A549 treated with RU486 at 1 μM for 4 hours (cell line): Measurements from ENCODE around the gene GGNBP2. TPM values are rescaled to one million over a fixed set of nuclear protein-coding genes. Genes with fewer than 3 reads are reported as not detected.

Experiments
- total RNA-seq: library from RNA; stranded (reverse); fragments of 200-300 nt; extraction: Qiagen RNA extraction; gene quantifications from 5 replicates; pipeline ENCODE4 v1.2.3, GENCODE V29; 2022; ENCODE audit warnings: low read depth

GGNBP2 gene, protein sequence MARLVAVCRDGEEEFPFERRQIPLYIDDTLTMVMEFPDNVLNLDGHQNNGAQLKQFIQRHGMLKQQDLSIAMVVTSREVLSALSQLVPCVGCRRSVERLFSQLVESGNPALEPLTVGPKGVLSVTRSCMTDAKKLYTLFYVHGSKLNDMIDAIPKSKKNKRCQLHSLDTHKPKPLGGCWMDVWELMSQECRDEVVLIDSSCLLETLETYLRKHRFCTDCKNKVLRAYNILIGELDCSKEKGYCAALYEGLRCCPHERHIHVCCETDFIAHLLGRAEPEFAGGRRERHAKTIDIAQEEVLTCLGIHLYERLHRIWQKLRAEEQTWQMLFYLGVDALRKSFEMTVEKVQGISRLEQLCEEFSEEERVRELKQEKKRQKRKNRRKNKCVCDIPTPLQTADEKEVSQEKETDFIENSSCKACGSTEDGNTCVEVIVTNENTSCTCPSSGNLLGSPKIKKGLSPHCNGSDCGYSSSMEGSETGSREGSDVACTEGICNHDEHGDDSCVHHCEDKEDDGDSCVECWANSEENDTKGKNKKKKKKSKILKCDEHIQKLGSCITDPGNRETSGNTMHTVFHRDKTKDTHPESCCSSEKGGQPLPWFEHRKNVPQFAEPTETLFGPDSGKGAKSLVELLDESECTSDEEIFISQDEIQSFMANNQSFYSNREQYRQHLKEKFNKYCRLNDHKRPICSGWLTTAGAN
- total RNA-seq: 45.3 to 64.0 TPM (median 57.8 TPM) in 5 replicates

DNA sequence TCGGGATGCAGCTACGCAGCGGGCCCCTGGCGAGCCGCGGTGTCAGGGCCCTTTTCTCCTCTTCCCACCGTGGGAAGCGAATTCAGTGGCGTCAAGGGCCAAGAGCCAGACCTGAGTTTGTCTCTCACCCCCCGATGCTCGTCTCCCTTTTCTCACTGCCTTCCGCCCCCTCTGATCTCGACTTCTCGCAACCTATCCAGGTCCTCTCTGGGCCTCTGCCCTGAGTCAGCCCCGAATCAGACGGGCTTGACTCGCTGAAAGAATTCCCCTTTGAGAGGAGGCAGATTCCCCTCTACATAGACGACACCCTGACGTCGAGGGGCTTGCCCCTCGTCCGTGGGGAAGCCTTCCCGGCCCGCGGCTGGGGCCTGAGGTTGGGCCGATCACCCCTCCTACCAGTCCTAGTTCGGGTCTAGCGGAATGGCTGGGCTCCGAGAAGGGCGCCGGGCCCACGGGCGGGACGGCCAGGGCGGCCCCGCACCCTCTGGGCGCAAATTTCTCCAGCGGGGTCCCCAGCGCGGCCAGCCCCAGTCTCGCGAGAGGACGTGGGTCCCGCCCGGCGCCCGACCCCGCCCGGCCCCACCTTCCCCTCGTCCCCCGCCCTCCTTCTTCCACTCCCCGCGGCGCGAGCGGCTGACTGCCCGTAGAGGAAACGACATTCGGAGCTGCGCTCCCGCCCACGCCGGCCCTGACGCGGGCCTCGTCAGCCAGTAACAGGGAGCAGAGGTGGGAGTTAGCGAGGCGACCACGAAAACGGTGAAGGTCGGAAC, at the start of gene GGNBP2:
TSS of gene GGNBP2 (plus strand) at position 613 of the 770 bp plus-strand sequence. CDS start 806 bp downstream, outside the sequence.

DNA sequence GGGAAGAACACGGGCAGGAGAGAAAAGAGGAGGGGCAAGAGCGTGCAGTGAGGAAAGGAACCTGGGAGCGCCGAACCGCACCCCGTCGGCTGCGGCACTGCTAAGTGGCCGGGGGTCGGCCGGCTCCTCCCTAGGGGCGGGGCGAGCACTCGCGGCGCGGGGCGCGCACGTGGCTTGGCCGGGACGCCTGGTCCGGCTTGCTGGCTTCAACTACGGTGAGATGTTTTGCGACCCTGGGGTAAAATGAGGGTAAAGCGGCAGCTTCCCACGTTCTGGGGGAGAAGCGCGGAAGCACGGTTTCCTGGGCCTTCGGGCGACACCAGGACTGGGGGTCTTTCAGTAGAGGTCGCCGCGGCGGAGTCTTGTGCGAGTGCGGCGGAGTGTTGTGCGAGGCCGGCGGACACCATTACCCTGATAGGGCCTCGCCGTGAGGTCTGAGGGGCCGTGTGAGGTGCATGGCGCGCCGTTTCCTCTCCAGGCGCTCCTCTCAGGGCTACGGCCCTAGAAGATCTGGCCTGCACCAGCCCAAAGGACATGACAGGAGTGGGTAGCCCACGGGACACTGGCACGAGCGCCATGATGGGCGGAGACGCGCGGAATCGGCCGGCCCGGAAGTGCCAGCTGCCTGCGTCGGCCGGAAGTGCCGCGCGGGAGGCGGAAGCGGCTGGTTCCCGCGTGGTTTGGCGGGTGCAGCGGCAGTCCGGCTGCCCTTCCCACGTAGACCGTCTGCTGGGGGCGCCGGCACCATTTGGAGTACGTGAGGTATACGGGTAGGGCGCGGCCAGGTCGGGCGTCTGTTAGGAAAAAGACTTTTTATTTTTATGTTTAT, 9.7 kb upstream of the GGNBP2 start, which contains the start of the genes MYO19 and PIGW:
TSS of gene MYO19 (minus strand) at position 29 of the 829 bp plus-strand sequence. CDS start 2,330 bp downstream, outside the sequence.
TSS of gene PIGW (plus strand) at position 148 of the 829 bp plus-strand sequence. CDS start 2,115 bp downstream, outside the sequence.

DNA sequence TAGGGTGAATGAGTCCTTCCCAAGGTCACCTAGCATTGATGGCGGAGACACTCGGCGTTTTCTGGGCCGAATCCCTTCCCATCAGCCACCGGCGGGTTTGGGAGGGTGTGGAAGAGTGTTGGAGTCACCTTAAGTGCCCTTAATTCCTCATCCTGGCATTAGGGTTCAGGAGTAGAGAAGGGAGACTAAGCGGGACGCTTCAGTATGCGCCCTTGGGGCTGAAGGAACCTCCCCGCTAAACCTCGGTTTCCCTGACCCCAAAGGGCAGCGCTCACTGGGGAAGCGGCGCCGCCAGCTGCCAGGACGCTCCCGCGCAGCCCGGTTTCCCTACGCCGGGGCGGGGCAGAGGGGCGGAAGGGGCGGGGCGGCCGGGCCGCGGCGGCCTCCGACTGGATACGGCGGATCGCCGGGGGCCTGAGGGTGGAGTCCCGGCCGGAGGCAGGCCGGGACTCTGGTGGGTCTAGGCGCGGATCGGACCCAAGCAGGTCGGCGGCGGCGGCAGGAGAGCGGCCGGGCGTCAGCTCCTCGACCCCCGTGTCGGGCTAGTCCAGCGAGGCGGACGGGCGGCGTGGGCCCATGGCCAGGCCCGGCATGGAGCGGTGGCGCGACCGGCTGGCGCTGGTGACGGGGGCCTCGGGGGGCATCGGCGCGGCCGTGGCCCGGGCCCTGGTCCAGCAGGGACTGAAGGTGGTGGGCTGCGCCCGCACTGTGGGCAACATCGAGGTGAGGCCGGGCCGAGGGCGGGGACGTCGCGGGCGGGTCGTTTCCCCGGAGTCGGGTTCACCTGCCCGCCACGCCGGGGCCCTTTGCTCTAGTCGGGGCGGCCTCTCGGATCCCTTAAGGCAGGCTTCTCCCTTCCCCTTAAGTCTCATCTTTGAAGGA, 47.0 kb downstream of the GGNBP2 start, which contains the start of gene DHRS11:
TSS of gene DHRS11 (plus strand) at position 446 of the 882 bp plus-strand sequence. CDS start at position 577, 131 bp downstream.

DNA sequence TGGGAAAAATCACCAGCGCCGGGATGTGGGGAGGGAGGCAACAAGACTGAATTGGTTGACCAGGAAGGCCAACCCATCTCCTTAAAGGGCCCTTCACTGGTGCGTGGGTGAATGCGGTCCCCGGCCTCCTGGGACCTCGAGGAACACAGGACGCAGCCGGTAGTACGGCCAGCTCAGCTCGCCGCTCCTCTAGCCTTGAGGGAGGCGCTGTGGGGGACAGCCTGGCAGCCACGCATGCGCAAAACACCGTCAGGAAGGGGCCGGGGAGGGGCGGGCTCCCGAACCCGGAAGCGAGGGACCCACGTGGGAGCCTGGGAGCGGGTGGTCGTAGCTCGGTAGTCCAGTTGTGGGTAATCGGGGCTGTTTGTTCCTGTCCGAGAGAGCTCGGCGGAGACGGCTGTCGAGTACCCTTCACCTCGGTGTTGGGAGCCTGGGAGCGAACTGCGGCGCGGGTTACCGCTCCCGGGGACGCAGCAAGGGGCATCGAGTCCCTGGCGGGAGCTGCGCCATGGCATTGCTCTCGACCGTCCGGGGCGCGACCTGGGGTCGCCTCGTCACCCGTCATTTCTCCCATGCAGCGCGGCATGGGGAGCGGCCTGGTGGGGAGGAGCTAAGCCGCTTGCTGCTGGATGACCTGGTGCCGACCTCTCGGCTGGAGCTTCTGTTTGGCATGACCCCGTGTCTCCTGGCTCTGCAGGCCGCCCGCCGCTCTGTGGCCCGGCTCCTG, 56.7 kb downstream of the GGNBP2 start, which contains the start of gene MRM1:
TSS of gene MRM1 (plus strand) at position 281 of the 727 bp plus-strand sequence. CDS start at position 509, 228 bp downstream.

Other genes with a start within 250 kb of the GGNBP2 start
- 0.07 TPM in 1 of 5 replicates, not detected in the others for gene TBC1D3G, start 221.0 kb upstream of the GGNBP2 start, total RNA-seq
- not detected in 5 replicates for gene TBC1D3H, start 156.5 kb upstream of the GGNBP2 start, total RNA-seq
- 77.3 to 89.6 TPM (median 82.2 TPM) in 5 replicates for gene ZNHIT3, start 58.2 kb upstream of the GGNBP2 start, total RNA-seq
- gene MYO19, start 10.1 kb upstream of the GGNBP2 start, total RNA-seq: 53.1 to 62.3 TPM (median 58.0 TPM) in 5 replicates
- gene PIGW, start 9.9 kb upstream of the GGNBP2 start, total RNA-seq: 15.9 to 27.0 TPM (median 24.8 TPM) in 5 replicates
- 6.1 to 9.6 TPM (median 9.3 TPM) in 5 replicates for gene DHRS11, start 47.0 kb downstream of the GGNBP2 start, total RNA-seq
- 12.1 to 20.5 TPM (median 18.6 TPM) in 5 replicates for gene MRM1, start 56.7 kb downstream of the GGNBP2 start, total RNA-seq